Cardiac muscle cell (in vitro differentiated cells and primary cell): ENCODE results near the gene A3GALT2. TPM values are rescaled to one million over a fixed set of nuclear protein-coding genes. Genes with fewer than 3 reads are reported as not detected.

Experiments used
- DNase-seq, 2 donors: peaks; one replicate each; pipeline versions ENCODE4 v3.0.0 to v3.0.0-alpha.2; 2010 to 2017; ENCODE audit warnings: low read depth in 1 of 2, low spot score in 1 of 2
- H3K27ac ChIP-seq: fragments of 200-600 bp; sonication (generic); 2 replicates; pipeline ENCODE4 v1.5.1; 2016
- H3K27me3 ChIP-seq: fragments of 200-600 bp; sonication (generic); 2 replicates; pipeline ENCODE4 v1.6.0; 2016; ENCODE audit warnings: control low read depth
- H3K36me3 ChIP-seq: fragments of 200-600 bp; sonication (generic); 2 replicates; pipeline ENCODE4 v1.5.1; 2016; ENCODE audit warnings: control low read depth
- H3K4me1 ChIP-seq: fragments of 200-600 bp; sonication (generic); 2 replicates; pipeline ENCODE4 v1.8.1; 2017; ENCODE audit warnings: low read depth, mild to moderate bottlenecking, mixed run types
- H3K4me3 ChIP-seq: fragments of 200-600 bp; sonication (generic); 2 replicates; pipeline ENCODE4 v1.5.1; 2016; ENCODE audit warnings: mild to moderate bottlenecking
- H3K9me3 ChIP-seq: fragments of 200-600 bp; sonication (generic); 2 replicates; pipeline ENCODE4 v1.5.1; 2017; ENCODE audit warnings: low read depth, mild to moderate bottlenecking, control low read depth
- polyA plus RNA-seq: library from polyadenylated mRNA; unstranded; fragments of >200 nt; fragmentation: Nextera tagmentation; extraction: Ambion mirVana; gene quantifications from 2 replicates; pipeline ENCODE4 v1.2.1, GENCODE V29; 2016
- total RNA-seq: library from RNA; depleted of rRNA; stranded (reverse); fragments of >200 nt; gene quantifications from 2 replicates; pipeline ENCODE4 v1.2.3, GENCODE V29; 2016
- TF ChIP-seq, protein P1 (sequence below): IDR thresholded peaks from 2 replicates; pipeline ENCODE4 v1.5.1; 2012; ENCODE audit warnings: low read depth, mild to moderate bottlenecking, low read length

A3GALT2 gene
- total and polyA plus RNA-seq, 2 experiments from 2014 or later: 0.57 TPM; not detected in 1

DNA sequence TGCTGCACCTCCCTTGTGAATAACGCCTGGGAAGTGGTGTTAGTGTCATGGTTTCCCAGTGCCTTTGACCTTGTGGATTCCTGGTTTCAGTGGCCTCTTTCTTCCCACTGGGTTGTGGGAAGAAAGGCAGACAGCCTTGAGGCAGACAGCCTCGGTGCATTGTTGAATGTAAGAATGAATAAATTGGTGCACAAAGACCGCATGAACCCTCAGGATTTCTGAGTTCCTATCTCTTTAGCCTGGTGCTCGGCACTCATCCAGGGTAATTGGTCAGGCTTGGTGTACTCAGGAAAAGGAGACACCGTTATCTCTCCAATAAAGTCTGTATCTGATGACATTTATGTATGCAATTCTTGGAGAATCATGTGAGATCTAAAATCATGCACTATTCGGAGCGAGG lies 59.6 kb downstream of the A3GALT2 start:
- Histone ChIP-seq H3K4me1 (peaks cover 28% of the 10 kb centered on the region), H3K9me3 (no peaks in the 10 kb centered on the region), H3K27me3 (no peaks in the 10 kb centered on the region), H3K4me3 (no peak overlapping the region), H3K36me3 (no peaks in the 10 kb centered on the region), H3K27ac (peak overlapping the region; percentile 20)
- DNase-seq: no peak
- TF ChIP-seq, protein P1, sequence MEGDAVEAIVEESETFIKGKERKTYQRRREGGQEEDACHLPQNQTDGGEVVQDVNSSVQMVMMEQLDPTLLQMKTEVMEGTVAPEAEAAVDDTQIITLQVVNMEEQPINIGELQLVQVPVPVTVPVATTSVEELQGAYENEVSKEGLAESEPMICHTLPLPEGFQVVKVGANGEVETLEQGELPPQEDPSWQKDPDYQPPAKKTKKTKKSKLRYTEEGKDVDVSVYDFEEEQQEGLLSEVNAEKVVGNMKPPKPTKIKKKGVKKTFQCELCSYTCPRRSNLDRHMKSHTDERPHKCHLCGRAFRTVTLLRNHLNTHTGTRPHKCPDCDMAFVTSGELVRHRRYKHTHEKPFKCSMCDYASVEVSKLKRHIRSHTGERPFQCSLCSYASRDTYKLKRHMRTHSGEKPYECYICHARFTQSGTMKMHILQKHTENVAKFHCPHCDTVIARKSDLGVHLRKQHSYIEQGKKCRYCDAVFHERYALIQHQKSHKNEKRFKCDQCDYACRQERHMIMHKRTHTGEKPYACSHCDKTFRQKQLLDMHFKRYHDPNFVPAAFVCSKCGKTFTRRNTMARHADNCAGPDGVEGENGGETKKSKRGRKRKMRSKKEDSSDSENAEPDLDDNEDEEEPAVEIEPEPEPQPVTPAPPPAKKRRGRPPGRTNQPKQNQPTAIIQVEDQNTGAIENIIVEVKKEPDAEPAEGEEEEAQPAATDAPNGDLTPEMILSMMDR: no peak

DNA sequence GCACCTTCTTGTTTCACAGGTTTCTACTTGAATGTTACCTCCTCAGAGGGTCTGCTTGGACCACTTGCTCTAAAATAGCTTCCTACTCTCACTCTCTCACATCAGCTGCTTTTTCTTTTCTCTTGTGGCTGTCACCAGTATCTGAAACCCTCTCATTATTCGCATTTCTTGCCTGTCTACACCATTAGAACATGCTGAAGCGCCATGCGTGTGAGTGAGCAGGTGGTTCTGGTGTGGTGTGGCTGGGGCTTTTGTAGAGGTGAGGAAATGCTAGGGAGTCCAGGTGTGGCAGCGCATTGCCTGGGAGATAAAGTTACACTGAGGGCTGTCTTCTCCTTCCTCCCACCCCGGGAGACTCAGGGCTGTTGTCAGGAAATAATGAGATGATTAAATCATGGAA lies 60.5 kb downstream of the A3GALT2 start:
- no peak overlapping the region for H3K4me3 ChIP-seq
- no peaks in the 10 kb centered on the region for H3K9me3 ChIP-seq
- TF ChIP-seq, protein P1: no peak
- H3K4me1 ChIP-seq: peaks cover 28% of the 10 kb centered on the region
- H3K27me3 ChIP-seq: no peaks in the 10 kb centered on the region
- H3K27ac ChIP-seq: no peak overlapping the region
- no peak for DNase-seq
- H3K36me3 ChIP-seq: no peaks in the 10 kb centered on the region

DNA sequence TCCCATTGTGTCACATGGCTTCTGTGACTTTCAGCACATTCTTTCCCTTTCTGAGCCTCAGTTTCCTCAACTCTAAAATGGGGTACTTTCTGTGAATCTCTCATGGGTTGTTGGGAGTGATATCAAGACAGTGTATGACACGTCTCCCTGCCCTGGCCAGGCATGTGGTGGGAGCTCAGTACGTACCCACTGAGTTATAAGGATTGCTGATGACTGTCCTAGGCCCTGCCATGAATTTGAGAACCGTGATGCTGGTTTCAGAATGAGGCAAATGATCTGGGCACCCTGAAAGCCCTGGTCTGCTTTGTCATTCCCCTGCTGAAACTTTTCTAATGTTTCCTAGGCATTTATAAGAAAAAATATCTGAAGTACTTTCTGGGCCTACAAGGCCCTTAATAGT lies 61.0 kb downstream of the A3GALT2 start:
- Histone ChIP-seq H3K36me3 (no peaks in the 10 kb centered on the region), H3K4me3 (no peak overlapping the region), H3K4me1 (peaks cover 28% of the 10 kb centered on the region), H3K27me3 (no peaks in the 10 kb centered on the region), H3K9me3 (no peaks in the 10 kb centered on the region), H3K27ac (no peak overlapping the region)
- DNase-seq: no peak
- TF ChIP-seq, protein P1: no peak

DNA sequence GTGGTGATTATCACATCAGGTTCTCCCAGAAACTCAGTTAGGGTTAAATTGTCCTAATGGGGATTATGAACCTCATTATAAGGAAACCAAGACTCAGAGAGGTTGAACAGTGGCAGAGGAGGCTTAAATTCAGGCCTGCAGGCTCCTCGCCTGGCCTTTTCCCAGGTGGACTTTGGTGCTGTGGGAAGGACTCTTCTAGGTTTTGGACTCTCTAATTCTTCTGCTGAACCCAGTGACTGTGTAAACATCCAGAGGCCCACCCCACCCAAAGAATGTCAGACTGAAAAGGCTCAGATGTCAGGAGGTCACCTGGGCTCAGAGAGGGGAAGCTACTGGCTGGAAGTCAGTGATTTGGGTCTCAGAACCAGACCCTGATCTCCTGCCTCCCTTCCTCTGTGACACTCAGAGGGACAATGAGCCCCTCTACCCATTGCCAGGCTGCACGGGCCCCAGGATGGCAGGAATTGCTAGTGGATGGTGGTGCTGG lies 62.1 kb downstream of the A3GALT2 start:
- no peaks in the 10 kb centered on the region for H3K9me3 ChIP-seq
- H3K27ac ChIP-seq: no peak overlapping the region
- H3K4me3 ChIP-seq: no peak overlapping the region
- H3K27me3 ChIP-seq: no peaks in the 10 kb centered on the region
- H3K36me3 ChIP-seq: no peaks in the 10 kb centered on the region
- H3K4me1 ChIP-seq: peaks cover 28% of the 10 kb centered on the region
- TF ChIP-seq, protein P1: no peak
- DNase-seq: no peak

DNA sequence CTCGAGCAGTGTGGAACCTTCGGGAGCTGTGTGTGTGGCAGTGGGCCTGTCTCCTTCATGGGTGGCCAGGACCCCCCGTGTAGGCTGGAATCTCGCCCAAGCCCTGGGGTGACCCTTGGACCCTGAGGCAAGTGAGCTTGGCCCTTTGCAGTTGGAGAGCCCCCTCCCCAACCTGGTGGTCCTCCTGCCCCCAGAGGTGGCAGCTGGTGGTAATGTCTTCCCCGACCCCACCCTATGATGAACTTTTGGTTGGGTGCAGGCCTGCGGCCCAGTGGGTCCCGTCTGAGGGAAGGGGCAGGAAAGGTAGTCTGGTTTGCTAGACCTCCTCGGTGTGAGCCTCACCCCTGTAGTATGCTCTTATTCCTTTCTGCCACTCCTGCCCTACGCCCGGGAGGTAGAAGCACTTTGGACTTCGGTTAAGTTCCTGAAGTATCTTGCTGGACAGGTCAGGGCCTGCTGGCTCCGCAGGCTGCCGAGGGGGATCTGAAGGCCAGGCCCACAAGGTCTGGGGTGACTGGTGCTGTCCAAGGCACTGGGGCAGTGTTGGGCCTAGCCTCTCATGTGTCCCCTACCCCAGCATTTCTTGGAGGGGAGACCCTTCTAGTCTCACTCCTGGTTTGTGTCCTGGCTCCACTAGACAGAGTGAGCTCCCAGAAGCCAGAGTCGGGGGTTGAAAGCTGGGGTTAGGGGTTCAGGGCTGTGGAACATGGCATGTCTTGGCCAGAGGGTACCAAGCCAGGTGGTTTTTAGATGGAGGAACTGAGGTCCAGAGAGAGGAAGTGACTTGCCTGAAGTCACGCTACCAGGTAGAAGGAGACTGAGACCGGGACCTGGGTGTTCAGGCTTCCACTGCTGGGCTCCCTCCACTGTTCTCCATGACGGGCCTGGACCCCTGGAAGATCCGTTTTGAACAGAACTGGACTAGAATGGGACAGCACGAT lies 62.9 kb downstream of the A3GALT2 start:
- Histone ChIP-seq H3K27ac (no peak overlapping the region), H3K9me3 (no peaks in the 10 kb centered on the region), H3K4me1 (peaks cover 28% of the 10 kb centered on the region), H3K4me3 (peak overlapping the region; percentile 82), H3K36me3 (no peaks in the 10 kb centered on the region), H3K27me3 (no peaks in the 10 kb centered on the region)
- TF ChIP-seq, protein P1: no peak
- peak in 1 of 2 donors; percentile 35 for DNase-seq
